ENCODE data around the gene MTX2. TPM values are rescaled to one million over a fixed set of nuclear protein-coding genes. Genes with fewer than 3 reads are reported as not detected.
"Not testable (repeated sequence)": the region's sequence is repeated elsewhere in the genome, so short reads cannot be mapped to it uniquely, and the experiment has no call there.

The MTX2 gene
- total RNA-seq, 1 donor from 2014 or later = 8.5 TPM

DNA sequence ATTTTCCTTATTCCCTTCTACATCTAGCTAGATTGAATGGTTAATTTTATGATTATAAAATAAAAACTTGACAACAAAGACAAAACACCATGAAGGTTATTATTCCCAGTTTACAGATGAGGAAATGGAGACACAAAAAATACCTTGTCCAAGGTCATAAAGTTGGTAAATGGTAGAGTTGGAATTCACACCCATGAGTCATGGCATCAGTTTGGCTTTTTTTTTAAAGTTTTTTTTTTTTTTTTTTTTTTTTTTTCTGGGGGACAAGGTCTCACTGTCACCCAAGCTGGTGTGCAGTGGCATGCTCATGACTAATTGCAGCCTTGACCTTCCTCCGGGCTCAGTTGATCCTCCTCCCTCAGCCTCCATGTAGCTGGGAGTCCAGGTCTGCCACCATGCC, 70.0 kb downstream of the MTX2 start:
- Histone ChIP-seq H3K36me3 (peaks cover 0 to 6% of the 10 kb centered on the region in 2 donors), H3K4me1 (no peaks in the 10 kb centered on the region), H3K27ac (no peak overlapping the region), H3K4me3 (no peak overlapping the region), H3K27me3 (no peaks in the 10 kb centered on the region), H3K9me3 (no peaks in the 10 kb centered on the region)
- DNase-seq (ENCODE audit: low spot score in 2 of 2) = no peak
- intact Hi-C loops (cut with DNase I) = no loop called here
- TF ChIP-seq, protein P1, sequence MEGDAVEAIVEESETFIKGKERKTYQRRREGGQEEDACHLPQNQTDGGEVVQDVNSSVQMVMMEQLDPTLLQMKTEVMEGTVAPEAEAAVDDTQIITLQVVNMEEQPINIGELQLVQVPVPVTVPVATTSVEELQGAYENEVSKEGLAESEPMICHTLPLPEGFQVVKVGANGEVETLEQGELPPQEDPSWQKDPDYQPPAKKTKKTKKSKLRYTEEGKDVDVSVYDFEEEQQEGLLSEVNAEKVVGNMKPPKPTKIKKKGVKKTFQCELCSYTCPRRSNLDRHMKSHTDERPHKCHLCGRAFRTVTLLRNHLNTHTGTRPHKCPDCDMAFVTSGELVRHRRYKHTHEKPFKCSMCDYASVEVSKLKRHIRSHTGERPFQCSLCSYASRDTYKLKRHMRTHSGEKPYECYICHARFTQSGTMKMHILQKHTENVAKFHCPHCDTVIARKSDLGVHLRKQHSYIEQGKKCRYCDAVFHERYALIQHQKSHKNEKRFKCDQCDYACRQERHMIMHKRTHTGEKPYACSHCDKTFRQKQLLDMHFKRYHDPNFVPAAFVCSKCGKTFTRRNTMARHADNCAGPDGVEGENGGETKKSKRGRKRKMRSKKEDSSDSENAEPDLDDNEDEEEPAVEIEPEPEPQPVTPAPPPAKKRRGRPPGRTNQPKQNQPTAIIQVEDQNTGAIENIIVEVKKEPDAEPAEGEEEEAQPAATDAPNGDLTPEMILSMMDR (IDR thresholded peaks at IDR 0.05) = no peak

DNA sequence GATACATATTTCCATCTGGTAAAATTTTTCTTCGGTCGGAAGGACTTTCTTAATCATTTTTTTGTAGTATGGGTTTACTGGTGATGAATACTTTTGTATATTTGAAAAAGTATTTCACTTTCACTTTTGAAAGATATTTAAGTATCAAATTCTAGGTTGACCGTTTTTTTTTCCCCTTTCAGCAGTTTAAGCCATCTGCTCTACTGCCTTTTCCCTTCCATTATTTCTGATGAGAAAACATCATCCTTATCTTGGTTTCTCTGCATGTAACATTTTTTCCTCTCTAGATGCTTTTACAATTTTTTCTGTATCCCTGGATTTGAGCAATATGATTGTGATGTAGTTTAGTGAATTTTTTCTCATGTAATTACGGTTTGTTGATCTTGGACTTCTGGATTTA, 87.0 kb downstream of the MTX2 start:
- Histone ChIP-seq H3K4me1 (no peaks in the 10 kb centered on the region), H3K36me3 (no peaks in the 10 kb centered on the region), H3K27ac (no peak overlapping the region), H3K27me3 (no peaks in the 10 kb centered on the region), H3K4me3 (no peak overlapping the region), H3K9me3 (no peaks in the 10 kb centered on the region)
- intact Hi-C loops (cut with DNase I) = no loop called here
- no peak for DNase-seq (ENCODE audit: low spot score in 2 of 2)
- TF ChIP-seq, protein P1 (IDR thresholded peaks at IDR 0.05) = no peak

DNA sequence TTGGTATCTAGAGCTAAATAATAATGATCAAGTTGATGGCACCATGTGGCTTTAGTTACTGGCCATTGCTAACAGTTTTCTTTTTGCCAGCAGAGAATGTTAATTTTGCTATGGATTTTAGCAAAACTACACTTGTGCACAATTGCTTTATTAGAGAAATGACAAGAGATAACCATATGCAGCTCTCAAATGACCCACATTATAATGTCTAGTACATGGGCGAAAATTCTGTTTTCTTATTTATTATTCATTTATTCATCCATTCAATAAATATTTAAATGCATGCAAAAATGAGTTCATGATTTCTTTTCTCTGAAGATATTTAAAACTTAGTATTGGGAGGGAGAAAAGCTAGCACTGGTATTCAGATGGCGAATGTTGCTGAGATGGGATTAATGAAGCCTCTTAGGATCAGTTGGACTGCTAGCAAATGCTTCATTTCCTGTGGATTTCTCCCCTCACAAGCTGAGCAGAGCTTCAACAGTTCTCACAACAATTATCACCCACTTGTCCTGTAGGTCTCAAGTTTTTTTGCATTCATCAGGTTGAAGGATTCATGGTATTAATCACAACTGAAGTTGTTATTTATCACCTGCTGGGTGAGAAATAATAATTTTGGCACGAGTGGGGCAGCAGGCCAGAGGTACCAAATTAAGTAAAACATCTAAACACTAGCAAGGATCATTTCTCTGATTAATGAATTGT, 95.2 kb downstream of the MTX2 start:
- Histone ChIP-seq H3K36me3 (no peaks in the 10 kb centered on the region), H3K27ac (no peak overlapping the region), H3K4me1 (no peaks in the 10 kb centered on the region), H3K27me3 (no peaks in the 10 kb centered on the region), H3K9me3 (peaks cover 0 to 6% of the 10 kb centered on the region in 2 donors), H3K4me3 (no peak overlapping the region)
- no peak for DNase-seq (ENCODE audit: low spot score in 2 of 2)
- intact Hi-C loops (cut with DNase I) = no loop called here
- TF ChIP-seq, protein P1 (IDR thresholded peaks at IDR 0.05) = no peak

- Histone ChIP-seq H3K9me3 (peaks cover 0 to 6% of the 10 kb centered on the region in 2 donors), H3K27ac (no peak overlapping the region), H3K36me3 (no peaks in the 10 kb centered on the region), H3K4me1 (no peaks in the 10 kb centered on the region), H3K4me3 (no peak overlapping the region), H3K27me3 (no peaks in the 10 kb centered on the region)
- no peak for DNase-seq (ENCODE audit: low spot score in 2 of 2)
- intact Hi-C loops (cut with DNase I) = no loop called here
- TF ChIP-seq, protein P1 (IDR thresholded peaks at IDR 0.05) = no peak
Measured at GRCh38 chr2:176368349-176368748, 99.1 kb downstream of the MTX2 start.

- intact Hi-C loops (cut with DNase I) = no loop called here
- Histone ChIP-seq H3K4me3 (no peak overlapping the region), H3K27ac (no peak overlapping the region), H3K9me3 (peaks cover 0 to 6% of the 10 kb centered on the region in 2 donors), H3K4me1 (no peaks in the 10 kb centered on the region), H3K27me3 (no peaks in the 10 kb centered on the region), H3K36me3 (no peaks in the 10 kb centered on the region)
- TF ChIP-seq, protein P1 (IDR thresholded peaks at IDR 0.05) = no peak
- DNase-seq (ENCODE audit: low spot score in 2 of 2) = no peak
Measured at GRCh38 chr2:176370467-176371171, 101.4 kb downstream of the MTX2 start.

GRCh38 chr2:176373155-176373554, 103.9 kb downstream of the MTX2 start:
- H3K27ac ChIP-seq; H3K4me1 ChIP-seq; intact Hi-C loops (cut with DNase I); H3K36me3 ChIP-seq; H3K4me3 ChIP-seq; H3K27me3 ChIP-seq; DNase-seq (ENCODE audit: low spot score in 2 of 2): not testable (repeated sequence)
- H3K9me3 ChIP-seq = peaks cover 0 to 10% of the 10 kb centered on the region in 2 donors
